ENCODE measurements around the gene RNU5D-1.

DNA sequence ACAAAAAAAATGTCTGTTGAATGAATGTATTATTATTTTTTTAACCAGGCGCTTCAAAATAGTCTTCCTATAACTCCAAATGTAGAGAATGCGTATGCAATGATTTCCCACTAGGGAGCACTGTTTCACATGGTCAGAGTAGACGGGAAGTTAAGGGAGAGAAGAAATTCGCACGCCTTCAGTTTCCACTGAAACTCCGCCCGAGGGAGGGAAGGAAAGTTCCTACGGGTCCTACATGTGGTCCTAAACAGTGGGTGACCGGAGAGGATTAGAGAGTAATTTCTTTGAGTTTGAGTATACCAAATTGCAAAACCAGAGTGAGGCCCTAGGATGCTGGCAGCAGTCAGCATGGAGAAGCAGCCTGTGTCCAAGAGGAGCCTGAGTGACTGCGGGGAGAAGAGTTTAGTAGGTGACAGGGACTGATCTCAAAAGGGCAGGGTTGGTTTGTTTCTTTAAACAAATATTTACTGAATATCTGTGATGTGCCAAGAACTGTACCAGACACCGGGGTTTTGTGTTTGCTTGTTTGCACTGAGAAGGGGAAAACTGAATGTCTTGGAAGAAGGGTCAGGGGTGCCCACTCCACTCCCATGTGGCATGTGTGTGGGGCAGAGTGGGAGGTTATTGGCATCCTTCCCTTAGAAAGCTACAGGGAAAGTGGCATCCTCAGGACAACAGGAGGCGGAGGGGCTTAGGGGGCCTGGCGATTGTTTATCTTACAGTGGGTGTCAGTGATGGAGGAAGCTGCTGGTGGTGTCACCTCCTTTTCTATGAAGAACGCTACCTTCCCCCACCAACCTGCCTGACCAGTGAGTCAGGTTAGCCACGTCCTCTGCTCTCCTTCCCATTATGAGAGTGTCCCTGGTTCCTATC lies 22.8 kb downstream of the RNU5D-1 start:
- TF ChIP-seq, protein P1, sequence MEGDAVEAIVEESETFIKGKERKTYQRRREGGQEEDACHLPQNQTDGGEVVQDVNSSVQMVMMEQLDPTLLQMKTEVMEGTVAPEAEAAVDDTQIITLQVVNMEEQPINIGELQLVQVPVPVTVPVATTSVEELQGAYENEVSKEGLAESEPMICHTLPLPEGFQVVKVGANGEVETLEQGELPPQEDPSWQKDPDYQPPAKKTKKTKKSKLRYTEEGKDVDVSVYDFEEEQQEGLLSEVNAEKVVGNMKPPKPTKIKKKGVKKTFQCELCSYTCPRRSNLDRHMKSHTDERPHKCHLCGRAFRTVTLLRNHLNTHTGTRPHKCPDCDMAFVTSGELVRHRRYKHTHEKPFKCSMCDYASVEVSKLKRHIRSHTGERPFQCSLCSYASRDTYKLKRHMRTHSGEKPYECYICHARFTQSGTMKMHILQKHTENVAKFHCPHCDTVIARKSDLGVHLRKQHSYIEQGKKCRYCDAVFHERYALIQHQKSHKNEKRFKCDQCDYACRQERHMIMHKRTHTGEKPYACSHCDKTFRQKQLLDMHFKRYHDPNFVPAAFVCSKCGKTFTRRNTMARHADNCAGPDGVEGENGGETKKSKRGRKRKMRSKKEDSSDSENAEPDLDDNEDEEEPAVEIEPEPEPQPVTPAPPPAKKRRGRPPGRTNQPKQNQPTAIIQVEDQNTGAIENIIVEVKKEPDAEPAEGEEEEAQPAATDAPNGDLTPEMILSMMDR (IDR thresholded peaks at IDR 0.05): peak; percentile 33 to 61
- no peak for TF ChIP-seq POLR2AphosphoS5 (IDR thresholded peaks at IDR 0.05)
- TF ChIP-seq POLR2A (IDR thresholded peaks at IDR 0.05): no peak

Measured in suprapubic skin (tissue), 4 donors.